Thymus (tissue), 14 donors: ENCODE results near the gene GOLGA6L7. TPM values are rescaled to one million over a fixed set of nuclear protein-coding genes. Genes with fewer than 3 reads are reported as not detected.
"Not testable (repeated sequence)": the region's sequence is repeated elsewhere in the genome, so short reads cannot be mapped to it uniquely, and the experiment has no call there.

ENCODE experiments used
- DNase-seq, 9 donors: peaks; one replicate each; pipeline ENCODE4 v3.0.0-alpha.2; 2013; ENCODE audit warnings: low spot score in 9 of 9, low read depth in 6 of 9, missing footprints in 1 of 9
- H3K27ac ChIP-seq, 2 donors: one replicate each; pipeline ENCODE4 v1.5.1; 2013; ENCODE audit warnings: control low read depth in 1 of 2, low read depth in 1 of 2, low read length in 1 of 2, mild to moderate bottlenecking in 1 of 2, moderate library complexity in 1 of 2
- H3K27me3 ChIP-seq, 2 donors: one replicate each; pipeline ENCODE4 v1.5.1; 2013; ENCODE audit warnings: low read length in 1 of 2; ENCODE audit not compliant: control insufficient read depth in 2 of 2, insufficient read depth in 1 of 2
- H3K36me3 ChIP-seq, 2 donors: one replicate each; pipeline ENCODE4 v1.5.1; 2013; ENCODE audit warnings: low read length in 1 of 2, mild to moderate bottlenecking in 1 of 2, moderate library complexity in 1 of 2; ENCODE audit not compliant: control insufficient read depth in 2 of 2, insufficient read depth in 2 of 2
- H3K4me1 ChIP-seq, 2 donors: one replicate each; pipeline ENCODE4 v1.5.1; 2013; ENCODE audit warnings: low read length in 2 of 2; ENCODE audit not compliant: control insufficient read depth in 2 of 2, insufficient read depth in 2 of 2
- H3K4me3 ChIP-seq, 2 donors: one replicate each; pipeline ENCODE4 v1.5.1; 2013; ENCODE audit warnings: low read length in 2 of 2, control low read depth in 1 of 2, mild to moderate bottlenecking in 1 of 2
- H3K9me3 ChIP-seq, 2 donors: one replicate each; pipeline ENCODE4 v1.5.1; 2013; ENCODE audit warnings: low read length in 1 of 2, mild to moderate bottlenecking in 1 of 2; ENCODE audit not compliant: control insufficient read depth in 2 of 2, insufficient read depth in 1 of 2
- WGBS: extraction: QIAGEN DNeasy Blood & Tissue Kit; methylation state at CpG from one replicate; pipeline ENCODE4 v1.1.7; 2013; 5-methylcytosine and 5-hydroxymethylcytosine counted together
- long read RNA-seq, 10 donors: transcript quantifications; one replicate each; lab custom pipeline, GENCODE V29; 2026
- polyA plus RNA-seq: library from polyadenylated mRNA; stranded (reverse); fragments of 200-250 nt; gene quantifications from one replicate; pipeline ENCODE4 v1.2.3, GENCODE V29; 2013
- total RNA-seq: library from RNA; stranded (reverse); fragments of 120-200 nt; gene quantifications from one replicate; pipeline ENCODE4 v1.2.4, GENCODE V29; 2013
- donor health status: healthy.

GOLGA6L7 gene, protein sequence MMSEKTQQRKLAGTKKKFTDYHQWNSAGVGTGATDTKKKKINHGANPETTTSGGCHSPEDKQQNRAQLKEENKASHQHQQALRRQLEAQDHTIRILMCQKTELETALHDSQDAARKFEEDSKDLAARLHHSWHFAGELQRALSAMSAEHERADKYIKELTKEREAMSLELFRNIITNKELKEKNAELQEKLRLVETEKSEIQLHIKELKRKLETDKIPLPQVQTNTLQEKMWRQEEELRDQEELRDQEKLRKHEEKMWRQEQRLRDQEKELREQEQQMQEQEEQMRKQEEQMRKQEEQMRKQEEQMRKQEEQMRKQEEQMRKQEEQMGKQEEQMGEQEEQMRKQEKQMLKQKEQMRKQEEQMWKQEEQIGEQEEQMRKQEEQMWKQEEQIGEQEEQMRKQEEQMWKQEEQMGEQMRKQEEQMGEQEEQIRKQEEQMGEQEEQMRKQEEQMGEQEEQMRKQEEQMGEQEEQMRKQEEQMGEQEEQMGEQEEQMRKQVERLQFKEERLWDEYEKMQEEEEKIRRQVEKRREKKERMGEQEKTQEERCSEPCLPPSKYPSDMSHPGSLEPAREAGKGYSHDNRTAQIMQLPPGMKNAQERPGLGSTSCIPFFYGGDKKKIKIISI
- total RNA-seq = not detected
- 0.05 TPM for polyA plus RNA-seq
- long read RNA-seq, donor 1 = 0 reads
- long read RNA-seq, donor 2 = 0 reads
- long read RNA-seq, donor 3 = 0 reads
- long read RNA-seq, donor 4 = 0 reads
- long read RNA-seq, donor 5 = 0 reads
- long read RNA-seq, donor 6 = 0 reads
- long read RNA-seq, donor 7 = 0 reads
- long read RNA-seq, donor 8 = 0 reads
- long read RNA-seq, donor 9 = 0 reads
- long read RNA-seq, donor 10 = 0 reads

DNA sequence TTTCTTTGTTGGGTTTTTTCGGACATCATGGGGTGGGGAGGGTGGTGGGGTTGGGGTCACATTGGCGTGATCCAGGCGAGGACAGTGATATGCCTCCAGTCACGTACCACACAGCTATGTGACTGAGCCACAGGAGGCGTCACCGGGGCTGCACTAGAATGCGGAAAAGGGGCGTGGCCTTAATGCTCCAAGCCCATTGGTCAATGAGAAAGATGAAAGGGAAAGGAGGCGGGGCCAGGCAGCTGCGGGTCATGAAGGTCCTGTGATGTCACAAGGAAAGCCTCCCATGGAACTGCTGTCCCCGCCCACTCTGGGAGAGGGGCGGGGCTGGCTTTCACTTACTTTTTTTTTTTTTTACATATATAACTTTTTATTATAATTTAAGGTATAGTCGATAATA lies at the start of gene GOLGA6L7:
GOLGA6L7 (minus strand) TSS at position 124 of the 400 bp plus-strand sequence; CDS start at position 29, 95 bp downstream.
- H3K27me3 ChIP-seq, H3K27ac ChIP-seq, H3K9me3 ChIP-seq, H3K36me3 ChIP-seq, DNase-seq, H3K4me3 ChIP-seq, H3K4me1 ChIP-seq: not testable (repeated sequence)
- WGBS = 97% methylated on average over 13 of the region's 13 CpGs

DNA sequence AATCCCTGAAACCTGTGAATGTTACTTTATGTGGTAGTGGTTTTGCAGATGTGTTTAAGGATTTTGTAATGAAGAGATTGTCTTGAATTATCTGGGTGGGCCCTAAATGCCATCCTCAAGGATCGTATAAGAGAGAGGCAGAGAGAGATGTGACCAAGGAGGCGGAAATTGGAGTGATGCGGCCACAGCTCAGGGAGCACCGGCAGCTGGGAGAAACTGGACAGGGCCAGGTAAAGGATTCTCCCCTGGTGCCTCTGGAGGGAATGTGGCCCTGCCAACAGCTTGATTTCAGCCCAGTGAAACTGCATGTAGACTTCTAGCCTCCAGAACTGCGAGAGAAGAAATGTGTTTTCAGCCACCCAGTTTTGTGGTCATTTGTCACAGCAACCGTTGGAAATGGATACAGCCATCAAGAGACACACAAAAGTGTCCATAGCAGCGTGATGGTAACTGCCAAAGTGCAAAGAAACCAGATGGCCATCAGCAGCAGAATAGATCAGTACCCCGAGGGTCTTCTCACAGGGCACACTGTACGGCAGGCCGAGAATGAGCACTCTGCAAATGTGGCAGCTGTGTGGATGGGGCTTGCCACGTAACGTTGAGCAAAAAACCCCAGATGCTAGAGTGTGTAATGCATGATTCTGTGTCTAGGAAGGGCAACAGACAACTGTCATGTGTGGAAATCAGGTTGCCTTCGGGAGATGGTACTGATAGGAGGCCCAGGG lies 49.6 kb upstream of the GOLGA6L7 start:
- WGBS = 91% methylated on average over 13 of the region's 13 CpGs
- no peak overlapping the region for H3K4me3 ChIP-seq
- DNase-seq = no peak
- peaks cover 0 to 16% of the 10 kb centered on the region in 2 donors for H3K4me1 ChIP-seq
- no peaks in the 10 kb centered on the region for H3K36me3 ChIP-seq
- no peaks in the 10 kb centered on the region for H3K27me3 ChIP-seq
- no peaks in the 10 kb centered on the region for H3K9me3 ChIP-seq
- no peak overlapping the region for H3K27ac ChIP-seq

GRCh38 chr15:28896951-28897350 lies 48.5 kb upstream of the GOLGA6L7 start:
- Histone ChIP-seq H3K27ac (no peak overlapping the region), H3K4me3 (no peak overlapping the region), H3K27me3 (no peaks in the 10 kb centered on the region), H3K9me3 (no peaks in the 10 kb centered on the region), H3K36me3 (no peaks in the 10 kb centered on the region), H3K4me1 (peaks cover 0 to 14% of the 10 kb centered on the region in 2 donors)
- DNase-seq = no peak
- WGBS = 95% methylated on average over 4 of the region's 4 CpGs

DNA sequence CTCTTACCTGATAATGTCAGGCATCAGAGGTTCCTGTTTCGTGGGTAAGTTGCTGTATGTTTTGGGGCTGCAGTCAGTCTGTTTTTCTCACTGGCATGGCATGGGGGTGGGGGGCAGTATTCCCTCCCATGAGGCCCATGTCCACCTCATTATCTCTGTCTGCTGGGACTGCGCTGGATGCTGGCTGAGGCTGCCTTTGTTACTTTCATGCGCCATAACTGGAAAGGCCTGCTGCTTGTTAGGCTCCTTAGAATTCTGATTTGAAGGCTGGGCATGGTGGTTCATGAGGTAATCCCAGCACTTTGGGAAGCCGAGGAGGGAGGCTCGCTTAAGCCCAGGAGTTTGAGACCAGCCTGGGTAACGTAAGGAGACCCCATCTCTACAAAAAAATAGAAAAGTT lies 47.1 kb upstream of the GOLGA6L7 start:
- no peak for DNase-seq
- peaks cover 9 to 17% of the 10 kb centered on the region in 2 donors for H3K4me1 ChIP-seq
- H3K27ac ChIP-seq = no peak overlapping the region
- H3K27me3 ChIP-seq = no peaks in the 10 kb centered on the region
- H3K4me3 ChIP-seq = no peak overlapping the region
- 88% methylated on average over 6 of the region's 6 CpGs for WGBS
- H3K9me3 ChIP-seq = no peaks in the 10 kb centered on the region
- no peaks in the 10 kb centered on the region for H3K36me3 ChIP-seq

GRCh38 chr15:28895146-28895545 lies 46.7 kb upstream of the GOLGA6L7 start:
- DNase-seq = no peak
- H3K27me3 ChIP-seq = no peaks in the 10 kb centered on the region

GRCh38 chr15:28894631-28895030 lies 46.2 kb upstream of the GOLGA6L7 start:
- H3K27ac ChIP-seq = no peak overlapping the region
- WGBS = 95% methylated on average over 13 of the region's 13 CpGs
- no peaks in the 10 kb centered on the region for H3K9me3 ChIP-seq
- no peaks in the 10 kb centered on the region for H3K27me3 ChIP-seq
- H3K36me3 ChIP-seq = no peaks in the 10 kb centered on the region
- no peak overlapping the region for H3K4me3 ChIP-seq
- H3K4me1 ChIP-seq = peaks cover 16 to 26% of the 10 kb centered on the region in 2 donors
- DNase-seq = no peak

More at GRCh38 chr15:28895146-28895545, 46.7 kb upstream of the GOLGA6L7 start:
- H3K9me3 ChIP-seq = no peaks in the 10 kb centered on the region
- no peak overlapping the region for H3K4me3 ChIP-seq
- WGBS = 87% methylated on average over 13 of the region's 13 CpGs
- H3K4me1 ChIP-seq = peaks cover 13 to 21% of the 10 kb centered on the region in 2 donors
- H3K36me3 ChIP-seq = no peaks in the 10 kb centered on the region
- H3K27ac ChIP-seq = no peak overlapping the region

- no peak for DNase-seq
- H3K4me1 ChIP-seq = peaks cover 16 to 28% of the 10 kb centered on the region in 2 donors
- WGBS = 72% methylated on average over 12 of the region's 12 CpGs
- H3K9me3 ChIP-seq = no peaks in the 10 kb centered on the region
- no peak overlapping the region for H3K27ac ChIP-seq
- no peaks in the 10 kb centered on the region for H3K27me3 ChIP-seq
- H3K36me3 ChIP-seq = no peaks in the 10 kb centered on the region
- no peak overlapping the region for H3K4me3 ChIP-seq
These were observed 44.6 kb upstream of the GOLGA6L7 start for GRCh38 chr15:28892789-28893610.

GRCh38 chr15:28891588-28891987 lies 43.1 kb upstream of the GOLGA6L7 start:
- no peak overlapping the region for H3K27ac ChIP-seq
- 97% methylated on average over 6 of the region's 6 CpGs for WGBS
- peaks cover 4 to 13% of the 10 kb centered on the region in 2 donors for H3K27me3 ChIP-seq
- H3K36me3 ChIP-seq = no peaks in the 10 kb centered on the region
- H3K9me3 ChIP-seq = no peaks in the 10 kb centered on the region
- no peak for DNase-seq
- peaks cover 18 to 32% of the 10 kb centered on the region in 2 donors for H3K4me1 ChIP-seq
- no peak overlapping the region for H3K4me3 ChIP-seq
